GM21423 (cell line): ENCODE results near the gene MIP.
"Not testable (repeated sequence)": the region's sequence is repeated elsewhere in the genome, so short reads cannot be mapped to it uniquely, and the experiment has no call there.

Experiments used
- ATAC-seq: cut with Tn5 transposase; IDR thresholded peaks from one replicate; pipeline ENCODE4 v1.9.1; 2021; ENCODE audit warnings: mild to moderate bottlenecking, moderate library complexity; ENCODE audit not compliant: unreplicated experiment

MIP gene

DNA sequence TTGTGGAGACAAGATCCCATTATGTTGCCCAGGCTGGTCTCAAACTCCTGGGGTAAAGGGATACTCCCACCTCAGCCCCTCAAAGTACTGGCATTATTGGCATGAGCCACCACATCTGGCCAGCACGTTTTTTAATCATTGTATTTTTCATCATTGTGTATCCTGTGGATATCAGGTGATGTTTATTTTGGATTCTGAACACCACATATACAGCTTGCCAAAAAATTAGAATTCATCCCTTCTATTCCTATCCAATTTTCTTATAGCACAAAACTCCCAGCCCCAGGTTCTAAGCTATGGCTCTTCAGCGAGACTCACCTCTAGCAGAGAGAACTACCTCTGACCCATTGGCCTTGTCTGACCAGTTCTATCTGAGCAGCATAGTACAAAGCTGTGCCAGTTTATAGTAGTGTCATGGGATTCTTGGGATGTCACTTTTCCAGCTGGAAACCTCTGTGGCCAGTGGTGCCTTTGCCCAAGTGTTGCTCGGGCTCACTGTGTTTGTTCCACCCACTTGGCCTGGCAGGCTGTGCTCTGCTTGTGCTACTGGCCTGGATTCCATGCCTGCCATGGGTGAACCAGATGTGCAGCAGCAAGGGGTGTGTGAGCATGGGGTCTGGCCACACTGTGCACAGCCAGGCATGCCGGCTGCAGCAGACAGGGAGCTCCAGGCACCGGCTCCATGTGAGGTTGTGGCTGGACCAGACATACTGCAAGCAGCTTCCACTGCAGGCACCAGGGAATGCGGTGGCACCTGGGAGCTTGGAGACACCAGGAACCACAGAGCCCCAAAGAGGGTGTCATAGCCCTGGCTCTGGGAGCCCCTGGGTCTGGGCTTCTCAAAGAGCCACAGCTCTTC lies 42.4 kb downstream of the MIP start:
- ATAC-seq: no peak

DNA sequence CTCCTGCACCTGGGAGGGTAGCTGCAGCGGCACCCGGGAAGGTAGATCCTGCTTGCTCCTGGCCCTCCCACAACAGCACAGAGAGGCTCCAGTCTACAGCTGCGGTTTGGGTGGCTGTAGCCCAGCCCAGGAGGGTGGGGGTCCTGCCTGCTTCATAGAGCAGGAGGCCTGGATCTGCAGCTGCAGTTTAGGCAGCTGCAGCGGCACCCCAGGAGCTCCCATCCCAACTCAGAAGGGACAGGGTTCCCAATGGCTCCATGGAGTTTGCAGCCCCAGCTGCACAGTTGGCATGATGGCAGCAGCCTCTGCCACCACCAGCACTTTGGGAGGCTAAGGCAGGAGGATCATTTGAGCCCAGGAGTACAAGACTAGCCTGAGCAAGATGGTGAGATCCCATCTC lies 43.7 kb downstream of the MIP start:
- ATAC-seq: no peak

DNA sequence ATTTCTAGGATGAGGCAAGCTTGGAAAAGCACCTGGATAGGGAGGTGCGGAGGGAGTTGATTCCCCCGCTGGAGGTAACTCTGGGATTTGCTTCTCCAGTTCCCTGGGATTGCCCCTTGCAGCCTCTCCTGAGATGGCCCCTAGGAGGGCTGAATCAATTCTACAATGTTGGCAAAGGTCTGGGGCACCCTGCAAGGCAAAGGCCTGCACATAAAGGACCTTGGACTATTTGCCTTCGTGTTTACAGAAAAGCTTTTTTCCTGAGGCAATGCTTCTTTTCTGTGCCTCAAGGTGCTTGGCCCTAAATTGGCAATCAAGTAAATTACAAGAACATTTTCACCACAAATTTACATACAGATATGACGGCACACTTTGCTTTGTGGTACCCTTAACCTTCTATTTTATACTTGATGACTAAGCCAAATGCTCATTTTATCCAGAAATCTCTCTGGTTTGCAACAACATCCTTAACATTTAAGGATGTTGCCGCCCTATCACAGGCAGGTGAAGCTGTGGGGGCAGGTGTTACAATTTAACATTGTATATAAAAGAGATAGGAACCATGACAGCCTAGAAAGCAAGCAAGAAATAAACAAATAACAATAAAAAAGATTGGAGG lies 45.5 kb downstream of the MIP start:
- ATAC-seq: no peak

DNA sequence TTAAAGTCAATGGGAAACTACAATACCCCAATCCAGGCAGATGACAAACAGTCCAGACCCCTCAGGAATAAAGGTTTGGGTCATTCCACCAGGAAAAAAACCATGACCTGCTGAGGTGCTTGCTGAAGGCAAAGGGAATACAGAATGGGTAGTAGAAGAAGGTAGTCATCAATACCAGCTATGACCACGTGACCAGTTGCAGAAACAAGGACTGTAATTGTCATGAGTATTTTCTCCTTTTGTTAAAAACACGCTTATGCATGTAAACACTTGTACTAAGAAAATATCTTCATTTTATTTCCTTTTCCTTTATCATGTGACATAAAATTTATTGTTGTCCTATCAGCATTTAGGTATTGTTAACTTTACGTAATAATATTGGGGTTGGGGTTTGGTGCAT lies 50.2 kb downstream of the MIP start:
- not testable (repeated sequence) for ATAC-seq

DNA sequence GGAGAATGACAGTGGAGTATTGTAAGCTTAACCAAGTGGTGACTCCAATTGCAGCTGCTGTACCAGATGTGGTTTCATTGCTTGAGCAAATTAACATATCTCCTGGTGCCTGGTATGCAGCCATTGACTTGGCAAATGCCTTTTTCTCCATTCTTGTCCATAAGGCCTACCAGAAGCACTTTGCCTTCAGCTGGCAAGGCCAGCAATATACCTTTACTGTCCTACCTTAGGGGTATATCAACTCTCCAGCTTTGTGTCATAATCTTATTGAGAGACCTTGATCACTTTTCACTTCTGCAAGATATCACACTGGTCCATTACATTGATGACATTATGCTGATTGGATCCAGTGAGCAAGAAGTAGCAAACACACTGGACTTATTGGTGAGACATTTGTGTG lies 52.8 kb downstream of the MIP start:
- not testable (repeated sequence) for ATAC-seq

DNA sequence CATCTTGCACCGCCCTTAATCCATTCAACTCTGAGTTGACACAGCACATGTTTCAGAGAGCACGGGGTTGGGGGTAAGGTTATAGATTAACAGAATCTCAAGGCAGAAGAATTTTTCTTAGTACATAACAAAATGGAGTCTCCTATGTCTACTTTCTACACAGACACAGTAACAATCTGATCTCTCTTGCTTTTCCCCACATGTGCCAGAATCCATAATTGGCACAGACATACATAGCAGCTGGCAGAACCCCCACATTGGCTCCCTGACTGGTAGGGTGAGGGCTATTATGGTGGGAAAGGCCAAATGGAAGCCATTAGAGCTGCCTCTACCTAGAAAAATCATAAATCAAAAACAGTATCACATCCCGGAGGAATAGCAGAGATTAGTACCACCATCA lies 53.3 kb downstream of the MIP start:
- not testable (repeated sequence) for ATAC-seq
